Measurements from ENCODE around the gene TPK1. TPM values are rescaled to one million over a fixed set of nuclear protein-coding genes. Genes with fewer than 3 reads are reported as not detected.

Gene TPK1
- total RNA-seq, 2 donors from 2014 or later, result 4.5 to 5.1 TPM

DNA sequence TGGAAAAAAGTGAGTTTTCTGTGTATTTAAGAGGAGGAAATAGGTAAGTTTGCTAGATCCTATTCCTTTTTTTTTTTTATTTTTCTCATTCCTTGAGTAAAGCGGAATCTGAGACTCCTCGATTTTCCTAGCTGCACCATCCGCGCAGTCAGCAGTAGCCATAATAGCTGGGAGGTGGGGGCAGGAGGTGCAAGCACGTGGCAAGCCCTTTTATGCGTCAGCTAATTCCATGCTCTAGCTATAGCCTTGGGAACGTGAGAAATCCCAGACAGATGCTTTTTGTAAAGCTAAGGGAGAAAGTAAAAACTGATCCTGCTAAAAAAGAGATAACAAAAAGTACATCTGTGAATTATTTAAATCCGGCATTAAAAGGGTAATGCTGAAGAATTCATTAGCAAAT is 33.2 kb upstream of the TPK1 start:
- Histone ChIP-seq H3K27me3 (replicated peaks; ENCODE audit: insufficient read depth) (no peaks in the 10 kb centered on the region), H3K27ac (no peak overlapping the region), H3K9me3 (no peaks in the 10 kb centered on the region), H3K4me1 (replicated peaks) (no peaks in the 10 kb centered on the region), H3K4me3 (no peak overlapping the region), H3K36me3 (no peaks in the 10 kb centered on the region)
- DNase-seq (ENCODE audit: low spot score), result no peak
- 65% methylated on average over 8 of the region's 8 CpGs for WGBS
- intact Hi-C loops (cut with DNase I), result no loop called here
- no peak for TF ChIP-seq POLR2A (IDR thresholded peaks at IDR 0.05)
- no peak for TF ChIP-seq POLR2AphosphoS5 (IDR thresholded peaks at IDR 0.05)
- TF ChIP-seq, protein P1, sequence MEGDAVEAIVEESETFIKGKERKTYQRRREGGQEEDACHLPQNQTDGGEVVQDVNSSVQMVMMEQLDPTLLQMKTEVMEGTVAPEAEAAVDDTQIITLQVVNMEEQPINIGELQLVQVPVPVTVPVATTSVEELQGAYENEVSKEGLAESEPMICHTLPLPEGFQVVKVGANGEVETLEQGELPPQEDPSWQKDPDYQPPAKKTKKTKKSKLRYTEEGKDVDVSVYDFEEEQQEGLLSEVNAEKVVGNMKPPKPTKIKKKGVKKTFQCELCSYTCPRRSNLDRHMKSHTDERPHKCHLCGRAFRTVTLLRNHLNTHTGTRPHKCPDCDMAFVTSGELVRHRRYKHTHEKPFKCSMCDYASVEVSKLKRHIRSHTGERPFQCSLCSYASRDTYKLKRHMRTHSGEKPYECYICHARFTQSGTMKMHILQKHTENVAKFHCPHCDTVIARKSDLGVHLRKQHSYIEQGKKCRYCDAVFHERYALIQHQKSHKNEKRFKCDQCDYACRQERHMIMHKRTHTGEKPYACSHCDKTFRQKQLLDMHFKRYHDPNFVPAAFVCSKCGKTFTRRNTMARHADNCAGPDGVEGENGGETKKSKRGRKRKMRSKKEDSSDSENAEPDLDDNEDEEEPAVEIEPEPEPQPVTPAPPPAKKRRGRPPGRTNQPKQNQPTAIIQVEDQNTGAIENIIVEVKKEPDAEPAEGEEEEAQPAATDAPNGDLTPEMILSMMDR (IDR thresholded peaks at IDR 0.05), result no peak

DNA sequence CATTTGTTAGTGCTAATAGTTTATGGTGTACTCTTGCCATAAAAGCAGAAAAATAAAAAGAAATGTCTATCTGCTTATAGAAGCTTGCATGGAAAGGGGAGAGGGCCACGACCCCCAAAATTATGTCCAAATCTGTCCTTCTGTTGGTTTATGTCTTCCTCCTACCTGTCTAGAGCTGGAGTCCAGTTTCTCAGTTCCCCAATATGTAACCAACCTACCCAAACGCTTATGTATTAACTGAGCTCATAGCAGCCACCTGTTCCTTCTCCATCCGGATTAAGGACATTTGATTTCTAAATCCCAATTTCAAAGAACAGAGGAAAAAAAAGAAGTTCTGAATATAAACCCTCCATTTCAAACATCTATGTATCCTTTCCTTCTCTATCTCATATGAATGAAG is 30.3 kb upstream of the TPK1 start:
- intact Hi-C loops (cut with DNase I), result no loop called here
- DNase-seq (ENCODE audit: low spot score), result no peak
- H3K27me3 ChIP-seq (replicated peaks; ENCODE audit: insufficient read depth), result no peaks in the 10 kb centered on the region
- H3K27ac ChIP-seq, result no peak overlapping the region
- H3K9me3 ChIP-seq, result no peaks in the 10 kb centered on the region
- H3K4me3 ChIP-seq, result no peak overlapping the region
- WGBS, result 77% methylated on average over 3 of the region's 3 CpGs
- no peaks in the 10 kb centered on the region for H3K4me1 ChIP-seq (replicated peaks)
- TF ChIP-seq, protein P1 (IDR thresholded peaks at IDR 0.05), result no peak
- TF ChIP-seq POLR2A (IDR thresholded peaks at IDR 0.05) (no peak), POLR2AphosphoS5 (IDR thresholded peaks at IDR 0.05) (no peak)
- H3K36me3 ChIP-seq, result no peaks in the 10 kb centered on the region

DNA sequence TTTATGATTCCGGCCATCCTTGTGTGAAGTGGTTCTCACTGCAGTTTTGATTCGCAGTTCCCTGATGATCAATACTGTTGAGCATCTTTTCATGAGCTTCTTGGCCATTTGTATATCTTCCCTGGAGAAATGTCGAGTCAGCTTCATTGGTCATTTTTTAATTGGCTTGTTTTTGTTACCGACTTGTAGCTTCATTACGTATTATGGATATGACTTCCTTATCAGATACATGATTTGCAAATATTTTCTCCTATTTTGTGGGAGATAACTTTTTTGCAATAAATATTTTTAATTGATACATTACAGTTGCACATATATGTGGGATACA is 27.4 kb upstream of the TPK1 start:
- Histone ChIP-seq H3K36me3 (no peaks in the 10 kb centered on the region), H3K4me1 (replicated peaks) (no peaks in the 10 kb centered on the region), H3K27me3 (replicated peaks; ENCODE audit: insufficient read depth) (no peaks in the 10 kb centered on the region), H3K27ac (no peak overlapping the region), H3K4me3 (no peak overlapping the region), H3K9me3 (no peaks in the 10 kb centered on the region)
- intact Hi-C loops (cut with DNase I), result no loop called here
- TF ChIP-seq POLR2A (IDR thresholded peaks at IDR 0.05), result no peak
- TF ChIP-seq POLR2AphosphoS5 (IDR thresholded peaks at IDR 0.05), result no peak
- TF ChIP-seq, protein P1 (IDR thresholded peaks at IDR 0.05), result no peak
- WGBS, result 85% methylated on average over 5 of the region's 5 CpGs
- no peak for DNase-seq (ENCODE audit: low spot score)

DNA sequence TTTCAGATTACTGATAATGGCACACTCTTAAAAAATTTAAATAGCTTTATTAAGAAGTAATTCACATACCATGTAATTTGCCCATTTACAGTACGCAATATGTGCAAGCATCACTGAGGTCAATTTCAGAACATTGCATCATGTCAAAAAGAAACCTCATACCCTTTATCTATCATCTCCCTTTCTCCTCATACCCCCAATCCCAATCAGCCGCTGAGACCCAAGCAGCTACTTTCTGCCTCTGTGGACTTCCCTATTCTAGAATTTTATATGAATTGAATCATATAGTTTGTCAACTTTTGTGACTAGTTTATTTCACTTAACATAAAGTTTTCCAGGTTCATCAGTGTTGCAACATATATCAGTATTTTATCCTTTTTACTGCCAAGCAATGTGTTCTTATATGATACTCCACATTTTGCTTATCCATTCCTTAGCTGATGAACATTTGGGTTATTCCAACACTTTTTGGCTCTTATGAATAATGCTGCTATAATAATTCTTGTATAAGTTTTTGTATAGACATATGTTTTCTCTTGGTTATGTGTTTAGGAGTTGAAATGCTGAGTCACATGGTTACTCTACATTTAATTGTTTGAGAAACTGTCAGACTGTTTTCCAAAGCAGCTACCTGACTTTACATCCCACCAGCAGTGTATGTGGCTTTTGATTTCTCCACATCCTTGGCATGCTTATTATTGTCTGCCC is 26.9 kb upstream of the TPK1 start:
- H3K27me3 ChIP-seq (replicated peaks; ENCODE audit: insufficient read depth), result no peaks in the 10 kb centered on the region
- TF ChIP-seq POLR2AphosphoS5 (IDR thresholded peaks at IDR 0.05) (no peak), POLR2A (IDR thresholded peaks at IDR 0.05) (no peak)
- TF ChIP-seq, protein P1 (IDR thresholded peaks at IDR 0.05), result no peak
- intact Hi-C loops (cut with DNase I), result no loop called here
- no peaks in the 10 kb centered on the region for H3K4me1 ChIP-seq (replicated peaks)
- WGBS, result 92% methylated on average over 2 of the region's 2 CpGs
- H3K36me3 ChIP-seq, result no peaks in the 10 kb centered on the region
- no peak overlapping the region for H3K4me3 ChIP-seq
- no peaks in the 10 kb centered on the region for H3K9me3 ChIP-seq
- no peak overlapping the region for H3K27ac ChIP-seq
- no peak for DNase-seq (ENCODE audit: low spot score)

DNA sequence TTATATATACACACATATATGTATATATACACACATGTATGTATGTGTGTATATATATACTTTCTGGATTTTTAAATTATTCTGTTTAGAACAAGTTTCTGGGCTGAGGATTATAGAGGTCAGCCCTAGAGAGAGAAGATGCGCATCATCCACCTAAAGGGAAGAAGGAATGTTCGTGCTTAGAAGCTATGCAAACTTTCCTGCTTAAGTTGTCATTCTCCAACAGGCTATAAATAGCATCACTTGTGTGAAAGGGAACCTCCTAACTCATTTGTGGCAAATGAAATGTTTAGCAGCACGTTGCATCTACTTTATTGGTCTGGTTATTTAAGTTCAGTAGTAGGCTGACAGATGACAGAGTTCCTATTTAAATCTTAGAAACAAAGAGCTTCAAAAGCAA is 23.9 kb upstream of the TPK1 start:
- no peak overlapping the region for H3K27ac ChIP-seq
- no peak for DNase-seq (ENCODE audit: low spot score)
- H3K9me3 ChIP-seq, result no peaks in the 10 kb centered on the region
- no peak for TF ChIP-seq POLR2A (IDR thresholded peaks at IDR 0.05)
- no peak for TF ChIP-seq POLR2AphosphoS5 (IDR thresholded peaks at IDR 0.05)
- TF ChIP-seq, protein P1 (IDR thresholded peaks at IDR 0.05), result no peak
- H3K27me3 ChIP-seq (replicated peaks; ENCODE audit: insufficient read depth), result no peaks in the 10 kb centered on the region
- H3K4me1 ChIP-seq (replicated peaks), result no peaks in the 10 kb centered on the region
- WGBS, result 60% methylated on average over 3 of the region's 3 CpGs
- no peaks in the 10 kb centered on the region for H3K36me3 ChIP-seq
- H3K4me3 ChIP-seq, result no peak overlapping the region
- intact Hi-C loops (cut with DNase I), result no loop called here
